Ascending aorta (tissue), 2 donors: ENCODE data around the gene ADAMTS6. TPM values are rescaled to one million over a fixed set of nuclear protein-coding genes. Genes with fewer than 3 reads are reported as not detected.
A peak's percentile ranks its signal among the peaks of the same experiment; 100 is the strongest.

Experiments used
- DNase-seq, 2 donors: peaks; one replicate each; pipeline ENCODE4 v3.0.0-alpha.2; 2019; ENCODE audit warnings: low spot score in 2 of 2
- H3K27ac ChIP-seq, 2 donors: fragments of 200-600 bp; sonication (generic); one replicate each; pipeline ENCODE4 v1.5.1; 2016 to 2017; ENCODE audit warnings: mild to moderate bottlenecking in 1 of 2
- H3K27me3 ChIP-seq: fragments of 200-600 bp; sonication (generic); one replicate; pipeline ENCODE4 v1.5.1; 2017
- H3K36me3 ChIP-seq, 2 donors: fragments of 200-600 bp; sonication (generic); one replicate each; pipeline ENCODE4 v1.5.1; 2016
- H3K4me1 ChIP-seq, 2 donors: fragments of 200-600 bp; sonication (generic); one replicate each; pipeline ENCODE4 v1.5.1; 2016 to 2017; ENCODE audit warnings: mild to moderate bottlenecking in 1 of 2
- H3K4me3 ChIP-seq, 2 donors: fragments of 200-600 bp; sonication (generic); one replicate each; pipeline ENCODE4 v1.5.1; 2016 to 2017; ENCODE audit warnings: mild to moderate bottlenecking in 1 of 2
- H3K9me3 ChIP-seq, 2 donors: fragments of 200-600 bp; sonication (generic); one replicate each; pipeline ENCODE4 v1.5.1; 2016
- intact Hi-C: fragments of 100-400 bp; cut with DNase I; formaldehyde crosslinking; loops from one replicate; pipeline ENCODE4 v1.15.1; 2023
- total RNA-seq: library from RNA; depleted of rRNA; stranded (reverse); fragments of >200 nt; gene quantifications from one replicate; pipeline ENCODE4 v1.1.0, GENCODE V29; 2016
- TF ChIP-seq, protein P1 (sequence below), 3 experiments: fragments of 200-600 bp in 2 of 3; fragments of 450-650 bp in 1 of 3; sonication (generic) in 2 of 3; IDR thresholded peaks; one replicate each; pipeline ENCODE4 v1.5.1; 2016 to 2019; ENCODE audit warnings: antibody characterized with exemption in 3 of 3, mild to moderate bottlenecking in 1 of 3, moderate library complexity in 1 of 3

ADAMTS6 gene
- total RNA-seq, 1 donor from 2014 or later, result 8.9 TPM

DNA sequence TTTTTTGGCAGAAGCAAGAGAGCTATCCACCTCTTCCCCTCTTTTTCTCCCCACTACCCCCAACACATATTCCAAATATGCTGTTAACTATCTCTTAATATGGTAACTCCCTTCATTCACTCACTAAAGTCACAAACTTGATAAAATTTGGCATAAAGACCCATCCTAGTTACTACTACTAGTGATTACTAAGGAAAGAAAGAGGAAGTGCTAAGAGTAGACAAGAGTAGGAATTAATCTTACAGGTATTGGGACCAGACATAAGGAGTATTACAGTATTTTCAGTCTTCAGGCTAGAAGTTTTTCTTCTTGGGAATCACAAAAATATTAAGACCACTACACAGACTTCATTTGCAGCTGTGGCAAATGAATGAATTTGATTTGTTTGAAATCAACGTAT is 2.2 kb downstream of the ADAMTS6 start:
- no peaks in the 10 kb centered on the region for H3K36me3 ChIP-seq
- H3K9me3 ChIP-seq, result no peaks in the 10 kb centered on the region
- peak overlapping the region; percentile 61 to 69 for H3K4me3 ChIP-seq
- intact Hi-C loops, result no loop called here
- peak overlapping the region; percentile 92 for H3K27ac ChIP-seq
- TF ChIP-seq, protein P1, sequence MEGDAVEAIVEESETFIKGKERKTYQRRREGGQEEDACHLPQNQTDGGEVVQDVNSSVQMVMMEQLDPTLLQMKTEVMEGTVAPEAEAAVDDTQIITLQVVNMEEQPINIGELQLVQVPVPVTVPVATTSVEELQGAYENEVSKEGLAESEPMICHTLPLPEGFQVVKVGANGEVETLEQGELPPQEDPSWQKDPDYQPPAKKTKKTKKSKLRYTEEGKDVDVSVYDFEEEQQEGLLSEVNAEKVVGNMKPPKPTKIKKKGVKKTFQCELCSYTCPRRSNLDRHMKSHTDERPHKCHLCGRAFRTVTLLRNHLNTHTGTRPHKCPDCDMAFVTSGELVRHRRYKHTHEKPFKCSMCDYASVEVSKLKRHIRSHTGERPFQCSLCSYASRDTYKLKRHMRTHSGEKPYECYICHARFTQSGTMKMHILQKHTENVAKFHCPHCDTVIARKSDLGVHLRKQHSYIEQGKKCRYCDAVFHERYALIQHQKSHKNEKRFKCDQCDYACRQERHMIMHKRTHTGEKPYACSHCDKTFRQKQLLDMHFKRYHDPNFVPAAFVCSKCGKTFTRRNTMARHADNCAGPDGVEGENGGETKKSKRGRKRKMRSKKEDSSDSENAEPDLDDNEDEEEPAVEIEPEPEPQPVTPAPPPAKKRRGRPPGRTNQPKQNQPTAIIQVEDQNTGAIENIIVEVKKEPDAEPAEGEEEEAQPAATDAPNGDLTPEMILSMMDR (IDR thresholded peaks at IDR 0.05), result no peak
- DNase-seq, result no peak
- H3K27me3 ChIP-seq, result no peaks in the 10 kb centered on the region
- peaks cover 0 to 3% of the 10 kb centered on the region in 2 donors for H3K4me1 ChIP-seq

DNA sequence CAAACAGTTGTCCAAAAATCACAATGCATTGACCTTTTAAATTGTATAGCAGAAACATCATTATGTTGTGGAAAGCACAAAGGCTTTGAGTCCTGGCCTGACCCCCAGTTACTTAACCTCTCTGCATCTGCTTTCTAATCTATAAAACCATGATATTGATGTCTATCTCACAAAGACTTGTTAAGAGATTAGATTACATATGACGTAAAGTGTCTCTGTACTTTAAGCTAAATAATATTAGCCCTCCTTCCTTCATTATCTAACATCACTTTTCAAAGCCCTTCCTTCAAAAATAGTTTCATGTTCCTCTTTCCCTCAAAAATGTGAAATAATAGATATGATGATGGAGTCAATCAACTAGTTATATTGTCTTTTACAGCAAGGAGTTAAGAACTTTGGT is 3.4 kb downstream of the ADAMTS6 start:
- DNase-seq, result no peak
- intact Hi-C loops, result no loop called here
- no peaks in the 10 kb centered on the region for H3K9me3 ChIP-seq
- TF ChIP-seq, protein P1 (IDR thresholded peaks at IDR 0.05), result no peak
- H3K36me3 ChIP-seq, result no peaks in the 10 kb centered on the region
- H3K4me3 ChIP-seq, result no peak overlapping the region
- H3K4me1 ChIP-seq, result peaks cover 0 to 3% of the 10 kb centered on the region in 2 donors
- no peak overlapping the region for H3K27ac ChIP-seq
- H3K27me3 ChIP-seq, result no peaks in the 10 kb centered on the region

DNA sequence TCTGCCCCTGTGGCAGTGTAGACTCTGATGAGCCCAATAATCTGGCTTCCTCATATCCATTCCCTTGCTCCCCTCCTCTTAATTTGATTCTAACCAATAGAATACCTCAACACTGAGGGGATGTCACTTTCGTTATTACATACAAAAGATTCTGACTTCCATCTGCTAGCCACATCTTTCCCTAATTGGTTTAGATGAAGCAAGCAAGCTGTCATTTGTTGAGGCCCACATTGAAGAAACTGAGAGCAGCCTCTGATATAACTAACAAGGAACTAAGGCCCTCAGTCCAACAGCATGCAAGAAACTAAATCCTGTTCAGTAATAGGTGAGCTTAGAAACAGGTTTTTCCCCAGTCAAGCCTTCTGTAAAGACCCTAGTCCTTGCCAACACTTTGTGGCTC is 5.8 kb downstream of the ADAMTS6 start:
- no peaks in the 10 kb centered on the region for H3K9me3 ChIP-seq
- intact Hi-C loops, result no loop called here
- DNase-seq, result no peak

DNA sequence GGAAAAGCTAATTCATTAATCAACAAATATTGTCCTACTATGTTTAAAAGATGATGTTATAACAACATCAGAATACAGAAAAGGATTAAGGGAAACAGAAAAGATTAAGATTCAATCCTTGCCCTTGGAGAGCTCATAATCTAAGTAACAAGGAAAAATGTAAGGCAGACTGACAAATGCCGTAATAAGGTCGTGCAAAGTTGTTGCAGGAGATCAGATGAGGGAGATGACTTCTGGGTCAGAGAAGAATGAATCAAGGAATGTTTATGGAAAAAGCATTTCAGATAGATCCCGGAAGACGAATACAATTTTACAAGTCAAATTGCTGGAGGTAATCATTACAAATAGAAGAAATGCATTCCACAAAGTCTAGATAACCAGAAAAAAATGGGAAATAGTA is 6.4 kb downstream of the ADAMTS6 start:
- H3K4me3 ChIP-seq, result no peak overlapping the region
- DNase-seq, result no peak
- H3K27ac ChIP-seq, result no peak overlapping the region
- H3K36me3 ChIP-seq, result no peaks in the 10 kb centered on the region
- no peaks in the 10 kb centered on the region for H3K9me3 ChIP-seq
- TF ChIP-seq, protein P1 (IDR thresholded peaks at IDR 0.05), result no peak
- H3K27me3 ChIP-seq, result no peaks in the 10 kb centered on the region
- intact Hi-C loops, result no loop called here
- H3K4me1 ChIP-seq, result peaks cover 0 to 3% of the 10 kb centered on the region in 2 donors

More for the DNA sequence above, 5.8 kb downstream of the ADAMTS6 start:
- no peak overlapping the region for H3K27ac ChIP-seq
- H3K4me1 ChIP-seq, result peaks cover 0 to 3% of the 10 kb centered on the region in 2 donors
- H3K27me3 ChIP-seq, result no peaks in the 10 kb centered on the region
- TF ChIP-seq, protein P1 (IDR thresholded peaks at IDR 0.05), result no peak
- H3K4me3 ChIP-seq, result no peak overlapping the region
- no peaks in the 10 kb centered on the region for H3K36me3 ChIP-seq

DNA sequence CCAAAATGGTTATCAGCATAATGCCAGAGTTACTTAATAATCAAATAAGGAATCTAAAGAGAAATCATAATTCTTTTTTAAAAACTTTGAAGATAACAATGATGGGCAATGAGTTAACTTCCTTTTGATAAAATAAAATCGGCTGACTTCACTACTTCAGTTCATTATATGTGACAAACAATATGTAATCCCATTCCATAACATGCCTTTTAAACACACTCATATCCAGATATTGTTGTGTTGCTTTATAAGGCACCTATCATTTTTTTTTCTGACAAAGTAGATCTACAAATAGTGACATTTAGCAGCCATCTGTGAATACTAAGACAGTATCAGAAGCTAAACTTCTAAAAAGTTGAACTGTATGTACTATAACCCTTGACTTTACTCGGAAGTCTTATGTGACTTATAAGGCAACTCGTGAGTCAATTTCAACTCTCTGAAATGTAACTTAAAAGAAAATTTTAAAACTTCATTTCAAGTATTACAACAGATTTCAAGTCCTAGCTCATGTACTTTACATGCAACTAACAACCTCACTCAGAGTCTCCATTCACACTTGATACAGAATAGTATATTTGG is 7.5 kb downstream of the ADAMTS6 start:
- no peaks in the 10 kb centered on the region for H3K36me3 ChIP-seq
- TF ChIP-seq, protein P1 (IDR thresholded peaks at IDR 0.05), result no peak
- H3K4me3 ChIP-seq, result no peak overlapping the region
- intact Hi-C loops, result no loop called here
- H3K27ac ChIP-seq, result no peak overlapping the region
- H3K27me3 ChIP-seq, result no peaks in the 10 kb centered on the region
- H3K4me1 ChIP-seq, result peaks cover 0 to 3% of the 10 kb centered on the region in 2 donors
- no peak for DNase-seq
- no peaks in the 10 kb centered on the region for H3K9me3 ChIP-seq

DNA sequence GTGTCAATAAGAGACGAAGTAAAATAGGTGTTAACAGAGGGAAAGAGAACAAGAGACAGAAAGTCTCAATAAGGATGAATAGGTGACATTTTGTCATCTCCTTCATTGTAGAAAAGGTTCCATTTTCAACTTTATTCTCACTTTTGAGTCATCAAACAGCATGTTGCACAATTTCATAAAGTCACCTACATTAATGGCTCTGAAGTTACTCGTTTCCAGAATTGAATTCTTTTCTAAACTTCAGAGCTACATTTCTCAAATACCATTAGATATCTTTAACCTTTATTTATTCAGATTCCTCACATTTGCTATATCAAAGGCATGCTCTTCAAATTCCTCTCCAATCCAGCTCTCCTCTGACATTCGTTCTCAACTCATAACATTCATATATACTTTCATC is 13.1 kb downstream of the ADAMTS6 start:
- TF ChIP-seq, protein P1 (IDR thresholded peaks at IDR 0.05), result no peak
- DNase-seq, result no peak
- intact Hi-C loops, result no loop called here
- no peaks in the 10 kb centered on the region for H3K9me3 ChIP-seq
- no peaks in the 10 kb centered on the region for H3K27me3 ChIP-seq
- H3K27ac ChIP-seq, result no peak overlapping the region
- H3K4me3 ChIP-seq, result no peak overlapping the region
- no peaks in the 10 kb centered on the region for H3K4me1 ChIP-seq
- no peaks in the 10 kb centered on the region for H3K36me3 ChIP-seq
